GM12878 (cell line): ENCODE results near the gene YBX3. TPM values are rescaled to one million over a fixed set of nuclear protein-coding genes. Genes with fewer than 3 reads are reported as not detected.

Experiments used
- ATAC-seq: fragments of 200-7000 bp; cut with Tn5 transposase; 3 replicates; pipeline ENCODE4 v1.9.1; 2020; ENCODE audit warnings: mild to moderate bottlenecking, moderate library complexity
- BruUV-seq: library from RNA; stranded (reverse); fragments of 400-500 nt; replicated peaks from 2 replicates; lab custom pipeline; 2021; lab: Mats Ljungman, UMichigan
- CTCF ChIA-PET: fragments of 300-600 bp; sonication (Branson Sonifier 250); formaldehyde crosslinking; extraction: SDS; loops from one replicate; lab custom pipeline; 2021; ENCODE audit warnings: inconsistent platforms; lab: Yijun Ruan, JAX
- POLR2A ChIA-PET: fragments of 350-600 bp; formaldehyde crosslinking; extraction: SDS; loops from one replicate; lab custom pipeline; 2021; ENCODE audit warnings: inconsistent platforms; lab: Charles Lee
- RAD21 ChIA-PET: fragments of 300-600 bp; sonication (Branson Sonifier 250); formaldehyde crosslinking; loops from one replicate; lab custom pipeline; 2023; ENCODE audit warnings: antibody characterized with exemption; ENCODE audit not compliant: unreplicated experiment; lab: Charles Lee
- SMC1A ChIA-PET: fragments of 300-600 bp; sonication (Branson Sonifier 250); formaldehyde crosslinking; loops from one replicate; lab custom pipeline; 2023; ENCODE audit not compliant: unreplicated experiment, uncharacterized antibody; lab: Charles Lee
- DNase-seq: peaks from one replicate; pipeline ENCODE4 v3.0.0-alpha.2; 2011; ENCODE audit warnings: low read depth, low spot score
- FAIRE-seq: peaks from 3 replicates; lab custom pipeline; 2011; peaks lifted over from hg19 to GRCh38; lab: Jason Lieb, UNC
- H2AFZ ChIP-seq: 2 replicates; pipeline ENCODE4 v1.6.0; 2011; ENCODE audit warnings: low read depth, low read length, control low read depth; ENCODE audit not compliant: control insufficient read depth
- H3K27ac ChIP-seq: 2 replicates; pipeline ENCODE4 v1.5.1; 2011; ENCODE audit warnings: control low read depth; ENCODE audit not compliant: control insufficient read depth, insufficient read depth
- H3K27me3 ChIP-seq, 2 experiments: replicated peaks in 1 of 2; 2 replicates each; pipeline versions ENCODE4 v1.6.0 to v1.6.1; 2011; ENCODE audit warnings: low read length in 1 of 2; ENCODE audit not compliant: control insufficient read depth in 2 of 2, insufficient read depth in 2 of 2
- H3K36me3 ChIP-seq, 2 experiments: 2 replicates each; pipeline ENCODE4 v1.5.1; 2011; ENCODE audit warnings: low read length in 1 of 2; ENCODE audit not compliant: control insufficient read depth in 2 of 2, insufficient read depth in 2 of 2
- H3K4me1 ChIP-seq: 2 replicates; pipeline ENCODE4 v1.6.1; 2011; ENCODE audit warnings: mild to moderate bottlenecking, low read length, moderate library complexity, mixed read lengths; ENCODE audit not compliant: control insufficient read depth, insufficient read depth
- H3K4me2 ChIP-seq: 2 replicates; pipeline ENCODE4 v1.6.0; 2011; ENCODE audit warnings: control low read depth; ENCODE audit not compliant: control insufficient read depth, insufficient read depth
- H3K4me3 ChIP-seq: fragments of 200-600 bp; sonication (generic); 2 replicates; pipeline ENCODE4 v1.5.1; 2016
- H3K79me2 ChIP-seq: 2 replicates; pipeline ENCODE4 v1.6.0; 2011; ENCODE audit warnings: low read length; ENCODE audit not compliant: control insufficient read depth, insufficient read depth
- H3K9ac ChIP-seq: 2 replicates; pipeline ENCODE4 v1.8.0; 2011; ENCODE audit warnings: low read length, control low read depth, mixed read lengths; ENCODE audit not compliant: control insufficient read depth, insufficient read depth
- H3K9me3 ChIP-seq: replicated peaks from 3 replicates; pipeline ENCODE4 v1.5.1; 2011; ENCODE audit warnings: mild to moderate bottlenecking, low read length; ENCODE audit not compliant: control insufficient read depth, insufficient read depth
- H4K20me1 ChIP-seq: 2 replicates; pipeline ENCODE4 v1.6.0; 2011; ENCODE audit not compliant: control insufficient read depth, insufficient read depth
- CBX5 ChIP-seq: sonication (generic); IDR thresholded peaks from 2 replicates; pipeline ENCODE4 v1.6.1; 2016; ENCODE audit warnings: low read depth, moderate library complexity, mild to moderate bottlenecking, inconsistent platforms
- CHD2 ChIP-seq: IDR thresholded peaks from 2 replicates; pipeline ENCODE4 v1.6.1; 2011; ENCODE audit warnings: low read depth, low read length, improper control_type of control experiment, borderline replicate concordance
- CHD4 ChIP-seq: fragments of 200-600 bp; sonication (generic); IDR thresholded peaks from 2 replicates; pipeline ENCODE4 v1.6.1; 2016; ENCODE audit warnings: mild to moderate bottlenecking
- EP300 ChIP-seq, 2 experiments: fragments of 150-350 bp in 1 of 2; IDR thresholded peaks; 2 replicates each; pipeline ENCODE4 v1.6.1; 2011 to 2012; ENCODE audit warnings: low read depth in 2 of 2, low read length in 2 of 2, borderline replicate concordance in 1 of 2, improper control_type of control experiment in 1 of 2, inconsistent platforms in 1 of 2; ENCODE audit not compliant: control insufficient read depth in 1 of 2
- HDAC6 ChIP-seq: fragments of 200-600 bp; sonication (generic); IDR thresholded peaks from one replicate; pipeline ENCODE4 v1.8.0; 2017; ENCODE audit warnings: antibody characterized with exemption; ENCODE audit not compliant: unreplicated experiment
- SP1 ChIP-seq: IDR thresholded peaks from one replicate; pipeline ENCODE4 v1.6.1; 2011; ENCODE audit warnings: low read depth, low read length
- WGBS: methylation state at CpG from one replicate; pipeline ENCODE4 v1.1.6; 2016; ENCODE audit warnings: low lambda C conversion rate; ENCODE audit not compliant: insufficient replicate concordance, insufficient coverage; ENCODE audit errors: missing lambda C conversion rate; 5-methylcytosine and 5-hydroxymethylcytosine counted together
- in situ Hi-C: fragments of 300-500 bp; cut with MboI; formaldehyde crosslinking; loops from 9 replicates; pipeline ENCODE4 v1.14.3; 2018; ENCODE audit warnings: mixed read lengths
- intact Hi-C: fragments of 100-400 bp; cut with micrococcal nuclease; formaldehyde crosslinking; loops from one replicate; pipeline ENCODE4 v1.14.2; 2022; ENCODE audit not compliant: unreplicated experiment
- polyA plus RNA-seq, 11 experiments: library from polyadenylated mRNA; depleted of rRNA in 4 of 11; unstranded in 6 of 11; stranded (reverse) in 5 of 11; fragments of >200 nt; fragmentation: Nextera tagmentation in 4 of 11; fragmentation: Illumina TruSeq in 1 of 11; extraction: Ambion mirVana in 4 of 11; extraction: Trizol in 1 of 11; gene quantifications; 1 replicate in 1 of 11; 2 replicates in 10 of 11; pipeline versions ENCODE4 v1.2.1 to v1.2.3, GENCODE V29; 2011 to 2016; ENCODE audit warnings: inconsistent platforms in 2 of 11, missing spikeins in 2 of 11, low read depth in 1 of 11
- total RNA-seq, 4 experiments: library from RNA; depleted of rRNA in 3 of 4; stranded (reverse); fragments of >200 nt in 3 of 4; fragmentation: Illumina TruSeq in 1 of 4; extraction: Trizol in 1 of 4; gene quantifications; 2 replicates each; pipeline versions ENCODE4 v1.2.1 to v1.2.3, GENCODE V29; 2013 to 2021
- TF ChIP-seq, protein P1 (sequence below), 3 experiments: IDR thresholded peaks in 2 of 3; conservative IDR thresholded peaks in 1 of 3; 2 replicates each; pipeline ENCODE4 v1.5.1; 2011; ENCODE audit warnings: low read depth in 3 of 3, low read length in 3 of 3, mild to moderate bottlenecking in 3 of 3, control low read depth in 2 of 3, moderate library complexity in 2 of 3, inconsistent platforms in 1 of 3, mixed read lengths in 1 of 3; ENCODE audit not compliant: control insufficient read depth in 2 of 3, insufficient read depth in 1 of 3; ENCODE audit errors: extremely low read depth in 1 of 3

The YBX3 gene
- total and polyA plus RNA-seq, 10 of the 15 experiments (the other 5 are each of a cell fraction or from before 2014, with no cell fraction given), result 25.9 to 221 (median 111) TPM

DNA sequence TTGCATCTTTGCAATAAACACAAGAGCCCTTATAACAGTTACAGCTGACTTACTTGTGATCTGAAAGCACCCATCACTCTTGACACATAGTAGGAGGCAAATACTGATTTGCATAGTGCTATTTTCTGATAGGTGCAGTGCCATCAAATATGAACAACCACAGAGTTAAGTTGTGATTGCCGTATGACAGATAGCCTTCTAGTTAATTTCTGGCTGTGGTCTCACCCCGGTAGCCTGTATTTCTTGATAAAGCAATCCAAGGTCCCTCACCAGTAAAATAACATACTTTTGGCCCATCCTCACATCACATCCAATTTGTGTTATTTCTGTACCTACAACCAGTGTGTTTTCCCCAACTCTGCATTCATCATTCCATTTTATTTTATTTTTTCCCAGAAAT lies 26.0 kb downstream of the YBX3 start (continued):
- TF ChIP-seq CHD2 (no peak), HDAC6 (no peak), CHD4 (no peak)
- TF ChIP-seq, protein P1, sequence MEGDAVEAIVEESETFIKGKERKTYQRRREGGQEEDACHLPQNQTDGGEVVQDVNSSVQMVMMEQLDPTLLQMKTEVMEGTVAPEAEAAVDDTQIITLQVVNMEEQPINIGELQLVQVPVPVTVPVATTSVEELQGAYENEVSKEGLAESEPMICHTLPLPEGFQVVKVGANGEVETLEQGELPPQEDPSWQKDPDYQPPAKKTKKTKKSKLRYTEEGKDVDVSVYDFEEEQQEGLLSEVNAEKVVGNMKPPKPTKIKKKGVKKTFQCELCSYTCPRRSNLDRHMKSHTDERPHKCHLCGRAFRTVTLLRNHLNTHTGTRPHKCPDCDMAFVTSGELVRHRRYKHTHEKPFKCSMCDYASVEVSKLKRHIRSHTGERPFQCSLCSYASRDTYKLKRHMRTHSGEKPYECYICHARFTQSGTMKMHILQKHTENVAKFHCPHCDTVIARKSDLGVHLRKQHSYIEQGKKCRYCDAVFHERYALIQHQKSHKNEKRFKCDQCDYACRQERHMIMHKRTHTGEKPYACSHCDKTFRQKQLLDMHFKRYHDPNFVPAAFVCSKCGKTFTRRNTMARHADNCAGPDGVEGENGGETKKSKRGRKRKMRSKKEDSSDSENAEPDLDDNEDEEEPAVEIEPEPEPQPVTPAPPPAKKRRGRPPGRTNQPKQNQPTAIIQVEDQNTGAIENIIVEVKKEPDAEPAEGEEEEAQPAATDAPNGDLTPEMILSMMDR (IDR thresholded peaks at IDR 0.05 in 2 of 3, conservative IDR thresholded peaks at IDR 0.05 in 1 of 3; ENCODE audit: control insufficient read depth in 2 of 3, extremely low read depth in 1 of 3, insufficient read depth in 1 of 3, low read depth in 3 of 3, low read length in 3 of 3), result no peak
- TF ChIP-seq, all 136 proteins: peak for 0

DNA sequence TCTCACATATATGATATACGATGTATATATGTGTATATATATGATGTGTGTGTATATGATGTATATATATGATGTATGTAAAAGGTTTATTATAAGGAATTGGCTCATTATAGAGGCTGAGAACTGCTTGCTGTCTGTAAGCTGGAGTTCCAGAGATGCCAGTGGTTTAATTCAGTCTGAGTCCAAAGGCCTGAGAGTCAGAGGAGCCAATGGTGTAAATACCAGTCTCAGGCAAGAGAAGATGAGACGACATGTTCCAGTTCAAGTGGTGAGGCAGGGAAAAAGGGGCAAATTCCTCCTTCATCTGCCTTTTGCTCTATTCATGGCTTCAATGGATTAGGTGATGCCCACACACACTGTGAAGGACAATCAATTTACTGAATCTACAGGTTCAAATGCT lies 32.2 kb downstream of the YBX3 start:
- Histone ChIP-seq H4K20me1 (no peaks in the 10 kb centered on the region), H2AFZ (no peak overlapping the region), H3K4me1 (no peaks in the 10 kb centered on the region), H3K79me2 (no peaks in the 10 kb centered on the region), H3K9me3 (no peaks in the 10 kb centered on the region; the same call in 1 of the 3 replicates), H3K9ac (no peak overlapping the region), H3K27me3 (no peaks in the 10 kb centered on the region), H3K4me3 (no peak overlapping the region), H3K4me2 (no peak overlapping the region), H3K36me3 (no peaks in the 10 kb centered on the region), H3K27ac (no peak overlapping the region)
- ChIA-PET SMC1A (interaction anchor here (1.2 kb wide), 1 partner anchor 60 kb away, joined by 5 read pairs; no protein-coding TSS in a partner anchor), POLR2A (no interaction called here), CTCF (interaction anchor here (1.2 to 1.4 kb wide), 2 partner anchors 9 to 60 kb away, joined by 3 to 4 read pairs; no protein-coding TSS in a partner anchor), RAD21 (no interaction called here)
- intact Hi-C loops (no loop called here), in situ Hi-C loops (no loop called here)
- BruUV-seq, result no TSS peak
- FAIRE-seq, result no peak
- DNase-seq, result no peak
- ATAC-seq, result no peak
- 95% methylated on average over 2 of the region's 2 CpGs for WGBS
- no peak for TF ChIP-seq SP1
- TF ChIP-seq CBX5, result no peak
- no peak for TF ChIP-seq EP300 (IDR thresholded peaks at IDR 0.05; ENCODE audit: borderline replicate concordance in 1 of 2, control insufficient read depth in 1 of 2, low read depth in 2 of 2, low read length in 2 of 2)
